Central memory CD4-positive, alpha-beta T cell (primary cell): ENCODE data around the gene KLRC2.
"Not testable (repeated sequence)": the region's sequence is repeated elsewhere in the genome, so short reads cannot be mapped to it uniquely, and the experiment has no call there.

Source experiments
- DNase-seq: peaks from one replicate; pipeline ENCODE4 v3.0.0; 2022
- total RNA-seq, 3 experiments: gene quantifications; one replicate each; lab custom pipeline; 2026; lab: John Stamatoyannopoulos, UW

The KLRC2 gene
- total RNA-seq = 0 reads per million in 3 experiments

- DNase-seq = not testable (repeated sequence)
Measured at GRCh38 chr12:10435816-10436215, at the start of gene KLRC2. KLRC2 (minus strand) TSS chr12:10436010; CDS start chr12:10435986, 24 bp downstream.

GRCh38 chr12:10481901-10482300, 46.1 kb upstream of the KLRC2 start:
- not testable (repeated sequence) for DNase-seq

- DNase-seq = not testable (repeated sequence)
Measured at GRCh38 chr12:10472808-10473207, 37.0 kb upstream of the KLRC2 start.

GRCh38 chr12:10469701-10470100, 33.9 kb upstream of the KLRC2 start:
- no peak for DNase-seq

- DNase-seq = no peak
Measured at GRCh38 chr12:10466311-10466710, 30.5 kb upstream of the KLRC2 start.

GRCh38 chr12:10457760-10458159, 21.9 kb upstream of the KLRC2 start:
- no peak for DNase-seq

- DNase-seq = no peak
Measured at GRCh38 chr12:10456856-10457255, 21.0 kb upstream of the KLRC2 start.

- DNase-seq = no peak
Measured at GRCh38 chr12:10455766-10456165, 20.0 kb upstream of the KLRC2 start.

GRCh38 chr12:10454531-10454930, 18.7 kb upstream of the KLRC2 start:
- DNase-seq = no peak

- DNase-seq = no peak
Measured at GRCh38 chr12:10453156-10453555, 17.3 kb upstream of the KLRC2 start, which contains the start of gene KLRC1. KLRC1 (minus strand) TSS chr12:10453377; CDS start chr12:10451156, 2,221 bp downstream.

- no peak for DNase-seq
Measured at GRCh38 chr12:10448236-10448635, 12.4 kb upstream of the KLRC2 start.

- not testable (repeated sequence) for DNase-seq
Measured at GRCh38 chr12:10446052-10446451, 10.2 kb upstream of the KLRC2 start.

- DNase-seq = not testable (repeated sequence)
Measured at GRCh38 chr12:10441144-10441543, 5.3 kb upstream of the KLRC2 start.

GRCh38 chr12:10439608-10440274, 3.9 kb upstream of the KLRC2 start:
- DNase-seq = not testable (repeated sequence)

- not testable (repeated sequence) for DNase-seq
Measured at GRCh38 chr12:10437601-10438000, 1.8 kb upstream of the KLRC2 start.

- not testable (repeated sequence) for DNase-seq
Measured at GRCh38 chr12:10430623-10431022, 5.2 kb downstream of the KLRC2 start.

- DNase-seq = not testable (repeated sequence)
Measured at GRCh38 chr12:10425938-10426337, 9.9 kb downstream of the KLRC2 start.

- DNase-seq = not testable (repeated sequence)
Measured at GRCh38 chr12:10424260-10424899, 11.4 kb downstream of the KLRC2 start.

- not testable (repeated sequence) for DNase-seq
Measured at GRCh38 chr12:10422159-10422558, 13.7 kb downstream of the KLRC2 start.

GRCh38 chr12:10420334-10420733, 15.5 kb downstream of the KLRC2 start, which contains the start of gene KLRC3:
KLRC3 (minus strand) TSS chr12:10420595; CDS start chr12:10420550, 45 bp downstream.
- DNase-seq = not testable (repeated sequence)

GRCh38 chr12:10409392-10409791, 26.4 kb downstream of the KLRC2 start, which contains the start of gene KLRC4:
KLRC4 (minus strand) TSS chr12:10409757; CDS start chr12:10409575, 182 bp downstream.
- no peak for DNase-seq

GRCh38 chr12:10408842-10409241, 27.0 kb downstream of the KLRC2 start:
- no peak for DNase-seq

- DNase-seq = no peak
Measured at GRCh38 chr12:10406725-10407124, 29.1 kb downstream of the KLRC2 start.

- no peak for DNase-seq
Measured at GRCh38 chr12:10405294-10405693, 30.5 kb downstream of the KLRC2 start.
